RPMI7951 (cell line): ENCODE data around the gene ABCE1. TPM values are rescaled to one million over a fixed set of nuclear protein-coding genes. Genes with fewer than 3 reads are reported as not detected.

ENCODE experiments used
- DNase-seq: peaks from one replicate; pipeline ENCODE4 v3.0.0-alpha.2; 2012; ENCODE audit warnings: low read depth
- total RNA-seq: library from RNA; depleted of rRNA; stranded (reverse); fragments of >200 nt; shearing (Covaris generic); gene quantifications from 2 replicates; pipeline ENCODE4 v1.2.3, GENCODE V29; 2014; rRNA removed

Gene ABCE1
- total RNA-seq, result 163 and 196 TPM in 2 replicates

DNA sequence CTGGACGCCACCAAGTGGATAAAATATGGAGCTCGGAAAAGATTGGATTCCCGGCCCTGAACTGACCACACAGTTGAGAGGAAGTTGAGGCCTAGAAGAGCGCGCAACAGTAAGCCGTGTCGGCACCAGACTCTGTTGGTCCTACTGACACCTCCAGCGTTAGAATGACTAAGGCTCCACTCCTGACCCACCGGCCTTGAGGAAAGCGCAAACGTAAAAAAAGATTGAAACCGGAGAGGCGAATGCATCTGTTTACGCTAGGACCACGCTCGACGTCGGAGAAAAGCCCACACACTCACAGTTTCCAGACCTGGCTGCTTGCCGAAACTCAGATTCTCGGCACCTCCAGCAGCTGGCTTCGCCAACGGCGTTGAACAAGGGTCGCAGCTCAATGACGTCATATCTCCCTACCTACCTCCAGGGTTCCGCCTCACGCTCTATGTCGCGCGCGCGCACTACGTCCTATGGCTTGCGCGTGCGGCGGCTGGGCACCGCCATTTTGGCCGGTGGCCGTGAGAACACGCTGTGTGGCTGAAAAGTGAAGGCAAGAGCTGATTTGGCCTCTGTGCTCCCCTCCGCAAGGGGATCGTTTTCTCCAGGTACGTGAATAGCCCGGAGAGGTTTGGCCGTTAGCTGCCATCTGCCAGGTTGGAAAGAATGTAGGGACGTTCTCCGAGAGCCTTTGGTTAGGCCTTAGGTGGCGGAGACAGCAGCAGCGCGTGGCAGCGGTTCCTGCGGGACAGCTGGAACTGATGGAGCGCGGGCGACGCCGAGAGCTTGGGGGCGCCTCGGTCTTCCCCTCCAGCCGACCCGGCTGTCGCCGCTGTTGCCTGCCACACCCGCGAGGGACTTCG, at the start of gene ABCE1, which contains the start of gene ANAPC10:
Gene ABCE1 (plus strand): TSS at position 491 of the 854 bp plus-strand sequence. CDS start 6,102 bp downstream, outside the sequence.
Gene ANAPC10 (minus strand): TSS at position 376 of the 854 bp plus-strand sequence. CDS start 2,097 bp downstream, outside the sequence.
- peak; percentile 96 for DNase-seq

DNA sequence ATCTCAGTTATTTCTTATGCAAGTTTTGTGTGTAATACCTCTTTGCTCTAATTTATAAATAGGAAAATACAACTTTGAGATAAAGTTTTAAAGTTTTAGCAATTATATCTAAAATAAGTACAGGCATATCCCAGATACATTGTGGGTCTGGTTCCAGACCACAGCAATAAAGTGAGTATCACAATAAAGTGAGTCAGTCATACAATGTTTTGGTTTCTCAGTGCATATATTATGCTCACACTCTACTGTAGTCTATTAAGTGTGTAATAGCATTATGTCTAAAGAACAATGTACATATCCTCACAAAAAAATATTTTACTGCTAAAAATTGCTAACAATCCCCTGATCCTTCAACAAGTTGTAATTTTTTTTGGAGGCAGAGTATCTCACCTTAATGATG, 49.3 kb upstream of the ABCE1 start:
- DNase-seq, result no peak

DNA sequence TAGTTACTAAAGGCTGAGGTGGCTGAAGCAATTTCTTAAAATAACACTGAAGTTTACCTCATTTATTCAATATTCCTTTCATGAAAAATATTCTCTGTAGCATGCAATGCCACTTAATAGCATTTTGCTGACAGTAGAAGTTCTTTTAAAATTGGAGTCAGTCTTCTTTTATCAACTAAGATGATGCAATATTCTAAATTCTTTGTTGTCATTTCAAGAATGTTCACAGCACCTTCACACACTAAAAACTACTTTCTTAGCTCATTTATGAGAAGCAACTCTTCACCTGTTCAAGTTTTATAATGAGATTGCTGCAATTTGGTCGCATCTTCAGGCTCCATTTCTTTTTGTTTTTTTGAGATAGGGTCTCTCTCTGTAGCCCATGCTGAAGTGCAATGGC, 48.9 kb upstream of the ABCE1 start:
- no peak for DNase-seq

DNA sequence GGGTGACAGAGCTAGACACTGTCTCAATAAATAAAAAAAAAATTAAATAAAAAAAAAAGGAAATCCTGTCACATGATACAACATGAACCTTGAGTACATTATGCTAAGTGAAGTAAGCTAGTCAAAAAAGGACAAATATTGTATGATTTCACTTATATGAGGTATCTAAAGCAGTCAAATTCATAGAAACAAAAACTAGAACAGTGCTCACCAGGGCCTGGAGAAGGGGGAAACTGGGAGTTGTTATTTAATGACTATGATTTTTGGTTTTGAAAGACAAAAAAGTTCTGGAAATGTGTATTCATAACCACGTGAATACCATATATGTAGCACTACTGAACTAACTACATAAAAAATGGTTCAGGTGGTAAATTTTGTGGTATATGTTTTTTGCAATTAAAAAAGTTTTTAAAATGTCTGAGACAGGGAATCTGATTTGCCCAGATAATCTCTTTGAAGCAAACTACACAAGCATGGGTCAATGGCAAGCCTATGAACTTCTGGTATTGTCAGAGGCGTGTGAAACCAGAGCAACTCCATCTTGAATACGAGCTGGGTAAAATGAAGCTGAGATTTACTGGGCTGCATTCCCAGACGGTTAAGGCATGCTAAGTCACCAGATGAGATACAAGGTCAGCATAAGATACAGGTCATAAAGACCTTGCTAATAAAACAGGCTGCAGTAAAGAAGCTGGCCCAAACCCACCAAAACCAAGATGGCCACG, 42.4 kb upstream of the ABCE1 start:
- DNase-seq, result no peak

DNA sequence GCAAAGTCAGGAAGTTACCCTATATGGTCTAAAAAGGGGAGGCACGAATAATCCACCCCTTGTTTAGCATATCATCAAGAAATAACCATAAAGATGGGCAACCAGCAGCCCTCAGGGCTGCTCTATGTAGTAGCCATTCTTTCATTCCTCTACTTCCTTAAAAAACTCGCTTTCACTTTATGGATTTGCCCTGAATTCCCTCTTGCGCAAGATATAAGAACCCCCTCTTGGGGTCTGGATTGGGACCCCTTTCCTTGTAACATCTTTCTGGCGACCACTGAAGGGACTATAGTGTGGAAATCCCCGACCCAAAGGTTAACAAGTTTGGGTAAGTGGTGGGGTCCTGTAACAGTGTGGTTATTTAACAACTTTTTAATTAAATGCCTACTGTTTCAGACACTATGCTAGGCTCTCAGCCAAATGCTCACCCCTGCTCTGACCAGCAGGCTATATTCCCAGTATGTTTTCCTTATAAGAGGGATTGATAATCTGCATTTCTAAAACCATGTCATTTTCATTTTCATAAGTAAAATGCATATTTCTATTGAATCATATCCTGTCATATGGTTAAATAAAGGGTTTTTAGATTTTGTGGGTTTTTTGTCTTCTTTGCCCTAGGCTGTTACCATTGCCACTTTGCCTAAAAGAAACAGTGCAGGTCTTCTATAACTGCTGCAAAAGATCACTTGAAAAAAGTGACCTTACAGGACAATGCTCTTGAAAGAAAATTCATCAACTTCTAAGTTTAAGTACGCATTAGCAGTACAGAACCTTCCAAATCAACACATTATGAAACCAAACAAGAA, 41.6 kb upstream of the ABCE1 start:
- no peak for DNase-seq

DNA sequence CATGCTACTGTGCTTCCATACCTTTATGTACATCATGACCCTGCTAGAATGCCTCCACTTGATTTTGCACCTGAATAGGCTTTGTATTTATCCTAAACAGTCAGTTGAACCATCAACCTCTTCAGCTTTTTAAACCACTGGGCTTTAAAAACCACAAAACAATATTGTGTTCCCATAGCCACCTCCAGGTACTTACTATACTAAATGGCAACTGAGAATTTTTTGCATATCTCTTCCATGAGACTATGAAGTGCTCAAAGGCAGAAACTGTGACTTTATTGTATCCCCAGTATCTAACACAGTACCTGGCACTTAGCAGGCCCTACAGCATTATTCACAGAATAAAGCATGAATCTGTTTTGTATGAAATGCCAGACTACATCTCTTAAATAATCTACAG, 39.9 kb upstream of the ABCE1 start:
- no peak for DNase-seq

DNA sequence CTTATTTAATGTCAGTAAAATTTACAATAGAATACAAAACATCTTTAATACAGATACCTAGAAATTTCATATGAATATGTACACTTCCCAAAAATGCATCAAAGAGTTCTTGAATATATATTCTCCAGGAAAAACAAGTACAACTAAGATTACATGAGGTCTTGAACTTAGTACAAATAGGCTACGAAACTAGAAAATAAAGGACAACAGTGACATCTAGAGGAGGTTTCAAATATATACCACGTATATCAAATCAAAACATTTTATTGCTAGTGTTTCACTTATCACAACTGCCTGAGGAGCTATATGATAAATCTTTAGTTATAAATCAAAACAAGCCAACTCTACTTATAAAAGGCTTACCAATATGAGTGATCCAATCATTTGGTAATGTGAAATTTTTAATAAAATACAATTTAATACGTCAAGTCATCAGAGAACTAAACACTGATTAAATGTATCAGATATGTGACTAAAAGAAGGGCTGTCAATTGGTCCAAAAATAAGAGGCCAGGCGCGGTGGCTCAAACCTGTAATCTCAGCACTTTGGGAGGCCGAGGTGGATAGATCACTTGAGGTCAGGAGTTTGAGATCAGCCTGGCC, 36.7 kb upstream of the ABCE1 start:
- peak; percentile 46 for DNase-seq

DNA sequence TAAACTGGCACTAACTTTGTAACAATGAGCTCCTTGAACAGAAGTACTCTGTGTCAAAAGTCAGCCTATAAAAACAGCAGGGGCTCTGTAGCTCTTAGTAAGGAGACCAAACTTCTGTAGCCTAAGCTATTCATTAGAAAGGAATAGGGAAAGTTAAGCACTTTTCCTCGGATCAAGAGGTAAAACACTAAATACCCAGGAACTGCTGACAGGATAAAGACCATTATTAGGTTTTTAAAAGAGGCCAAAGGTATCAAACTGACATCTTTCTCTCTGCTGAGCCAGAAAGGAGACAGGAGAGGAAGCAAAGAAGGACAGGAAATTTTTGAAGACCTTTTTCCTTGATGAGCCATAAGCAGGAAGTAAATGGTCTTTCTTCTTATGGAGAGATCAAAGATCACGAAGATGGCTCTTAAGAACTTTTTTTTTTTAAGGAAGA, 32.0 kb upstream of the ABCE1 start:
- no peak for DNase-seq

DNA sequence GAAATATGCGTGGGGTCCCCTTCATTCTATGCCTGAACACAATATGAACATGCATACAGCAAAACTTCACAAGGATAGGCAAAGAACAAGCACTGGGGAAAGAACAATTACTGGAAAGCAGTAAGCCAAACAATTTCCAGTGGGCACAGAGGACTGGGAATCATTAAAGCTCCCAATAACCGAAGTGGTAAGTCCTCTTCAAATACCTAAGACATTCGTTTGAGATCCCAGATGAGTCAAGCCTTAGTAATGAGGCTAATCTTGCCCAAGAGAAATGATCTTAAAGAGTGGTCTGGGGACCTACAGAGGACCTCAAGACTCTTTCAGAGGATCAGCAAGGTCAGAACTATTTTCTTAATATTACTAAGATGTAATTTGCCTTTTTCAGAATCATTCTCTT, 28.8 kb upstream of the ABCE1 start:
- peak; percentile 14 for DNase-seq

DNA sequence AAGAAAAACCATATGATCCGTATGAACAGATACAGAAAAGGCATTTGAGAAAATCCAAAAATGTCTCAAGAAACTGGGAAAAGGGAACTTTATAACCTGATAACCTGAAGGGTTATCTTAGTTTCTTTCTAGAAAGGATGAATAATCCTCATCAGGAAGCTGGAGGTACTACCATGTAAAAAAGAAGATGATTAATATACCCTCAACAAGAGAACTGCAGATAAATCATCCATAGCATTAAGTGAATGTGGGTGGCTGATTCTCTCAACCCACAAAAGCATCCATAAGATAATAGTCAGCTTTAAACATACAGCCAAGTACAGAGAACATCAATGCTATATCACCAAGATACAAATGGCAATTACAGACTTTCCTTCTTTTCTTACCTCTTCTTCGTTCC, 26.6 kb upstream of the ABCE1 start:
- no peak for DNase-seq

DNA sequence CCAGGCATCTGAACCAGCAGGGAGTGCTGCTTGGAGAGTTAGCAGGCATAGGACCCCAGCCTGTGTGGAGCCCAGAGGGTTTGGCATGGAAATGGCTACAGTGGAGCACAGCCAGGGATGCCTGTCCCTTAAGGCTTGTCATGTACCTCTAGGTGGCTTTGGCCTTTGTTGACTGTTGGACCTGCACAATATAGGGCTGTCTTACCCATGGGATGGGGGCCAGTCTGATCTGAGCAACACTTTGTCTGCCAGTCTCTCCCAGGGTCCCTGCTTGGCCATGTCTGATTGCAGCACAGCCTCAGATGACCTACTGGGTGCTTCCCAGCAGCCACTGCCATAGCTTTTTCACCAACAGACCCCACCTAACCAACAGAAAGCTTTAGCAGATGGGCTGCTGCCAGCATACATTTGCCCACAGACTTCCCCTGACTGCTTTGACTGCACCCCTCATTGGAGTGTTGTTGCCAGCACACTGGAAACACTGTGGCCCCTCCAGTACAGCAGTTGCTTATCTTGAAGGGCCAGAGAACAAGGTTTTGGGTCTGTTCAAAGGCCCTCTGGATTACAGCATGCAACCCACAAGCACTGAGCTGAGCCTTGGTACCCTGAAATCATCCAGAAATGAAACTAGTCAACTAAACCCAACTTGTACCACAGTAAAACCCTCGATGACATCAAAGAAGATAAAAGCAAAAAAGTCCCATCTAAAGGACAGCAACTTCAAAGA, 22.2 kb upstream of the ABCE1 start:
- no peak for DNase-seq

DNA sequence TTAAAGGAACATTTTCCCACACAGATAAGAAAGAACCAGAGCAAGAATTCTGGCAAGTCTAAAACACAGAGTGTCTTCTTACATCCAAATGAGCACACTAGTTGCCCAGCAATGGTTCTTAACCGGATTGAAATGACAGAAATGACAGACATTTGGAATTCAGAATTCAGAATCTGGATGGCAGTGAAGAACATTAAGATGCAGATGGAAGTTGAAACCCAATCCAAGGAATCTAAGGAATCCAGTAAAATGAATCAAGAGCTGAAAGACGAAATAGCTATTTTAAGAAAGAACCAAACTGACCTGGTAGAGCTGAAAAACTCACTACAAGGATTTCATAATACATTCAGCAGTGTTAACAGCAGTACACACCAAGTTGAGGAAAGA, 21.6 kb upstream of the ABCE1 start:
- DNase-seq, result no peak

DNA sequence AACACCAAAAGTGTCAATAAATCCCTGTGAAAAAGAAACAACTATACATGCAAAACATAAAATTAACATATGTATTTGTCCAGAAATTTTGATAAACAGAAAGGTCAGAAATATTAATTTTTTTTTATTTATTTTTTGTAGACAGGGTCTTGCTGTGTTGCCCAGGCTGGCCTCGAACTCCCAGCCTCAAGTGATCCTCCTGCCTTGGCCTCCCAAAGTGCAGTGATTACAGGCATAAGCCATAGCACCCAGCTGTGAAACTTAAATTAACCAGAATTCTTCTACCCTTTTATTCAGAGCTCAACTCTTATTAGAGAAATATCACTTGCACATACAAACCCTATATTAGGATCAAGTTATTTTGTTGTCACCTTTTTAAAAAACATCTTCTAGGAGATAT, 16.4 kb upstream of the ABCE1 start:
- no peak for DNase-seq

DNA sequence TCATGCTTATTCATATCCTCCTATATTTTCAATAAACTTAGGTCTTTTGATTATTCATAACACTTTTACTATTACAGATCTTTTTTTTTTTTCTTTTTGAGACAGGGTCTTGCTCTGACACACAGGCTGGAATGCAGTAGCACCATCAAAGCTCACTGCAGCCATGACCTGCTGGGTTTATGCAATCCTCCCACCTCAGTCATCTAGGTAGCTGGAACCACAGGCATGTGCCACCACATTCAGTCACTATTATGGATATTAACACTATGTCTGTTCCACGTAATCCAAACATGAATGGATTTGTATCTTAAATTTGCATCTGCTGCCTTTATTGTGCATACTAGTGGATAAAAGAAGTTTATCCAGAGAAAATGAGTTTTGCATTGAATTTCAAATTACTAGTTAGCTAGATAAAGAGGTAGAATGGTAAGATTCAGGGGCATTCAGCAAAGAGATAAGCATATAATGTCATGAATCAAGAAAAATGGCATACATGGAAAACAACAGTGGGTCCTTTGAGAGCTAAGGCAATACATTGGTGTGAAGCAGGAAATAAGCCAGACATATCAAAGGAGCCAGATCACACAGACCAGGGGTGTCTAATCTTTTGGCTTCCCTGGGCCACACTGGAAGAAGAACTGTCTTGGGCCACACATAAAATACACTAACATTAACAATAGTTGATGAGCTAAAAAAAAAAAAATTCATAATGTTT, 14.1 kb upstream of the ABCE1 start:
- DNase-seq, result no peak

DNA sequence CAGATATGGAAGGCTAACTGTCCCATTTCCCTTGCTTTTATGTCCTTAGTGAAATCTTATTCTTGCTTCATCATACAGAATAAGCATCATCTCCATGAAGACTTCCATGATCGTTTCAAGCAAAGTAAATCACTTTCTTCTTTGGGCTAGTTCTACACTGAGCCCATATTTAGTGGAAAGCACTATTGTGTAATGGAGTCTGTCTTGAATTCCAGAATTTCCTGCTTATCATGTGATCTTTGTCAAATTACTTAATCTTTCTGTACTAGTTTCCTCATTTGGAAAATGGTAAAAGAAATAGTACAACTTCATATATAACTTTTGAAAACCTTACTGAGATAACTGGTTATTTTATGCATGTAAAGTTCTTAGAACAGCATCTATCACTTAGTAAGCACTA, 7.7 kb upstream of the ABCE1 start:
- DNase-seq, result no peak

DNA sequence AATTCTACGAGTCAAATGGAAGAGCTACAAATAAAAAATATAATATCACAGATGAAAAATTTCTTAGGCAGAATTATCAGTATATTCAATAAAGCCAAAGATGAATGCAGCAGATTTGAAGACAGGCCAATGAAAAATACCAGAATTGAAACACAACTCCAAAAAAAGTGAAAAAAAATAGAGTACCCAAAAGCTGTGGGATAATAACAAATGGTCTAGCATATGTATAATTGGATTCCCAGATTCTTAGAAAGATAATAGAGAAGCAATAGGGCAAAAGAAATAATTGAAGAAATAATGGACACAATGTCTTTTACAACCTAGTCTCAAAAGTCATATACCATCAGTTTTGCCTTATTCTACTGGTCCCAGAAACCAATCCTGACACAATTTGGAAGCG, 4.5 kb upstream of the ABCE1 start:
- no peak for DNase-seq

DNA sequence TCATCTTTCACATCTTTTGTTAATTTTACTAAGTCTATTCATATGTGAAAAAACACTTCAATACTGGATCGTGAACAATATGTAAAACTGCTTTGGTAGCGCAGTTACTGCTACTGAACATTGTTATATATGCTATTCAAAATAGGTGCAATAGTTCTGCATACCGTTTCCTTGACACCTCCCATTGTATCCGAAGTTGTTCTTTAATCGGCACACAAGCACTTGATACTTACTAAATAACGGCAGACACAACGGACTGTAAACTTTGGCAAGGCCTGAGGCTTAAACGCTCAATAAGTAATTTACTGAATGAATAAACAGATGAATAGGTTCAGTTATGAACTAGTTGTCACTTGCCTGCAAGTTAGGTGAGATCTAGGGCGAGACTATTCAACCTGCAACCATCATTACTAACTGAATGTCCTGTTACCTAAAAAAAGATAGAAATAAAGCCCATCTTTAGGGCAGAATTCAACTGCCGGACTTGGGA, 735 bp upstream of the ABCE1 start:
- DNase-seq, result no peak

DNA sequence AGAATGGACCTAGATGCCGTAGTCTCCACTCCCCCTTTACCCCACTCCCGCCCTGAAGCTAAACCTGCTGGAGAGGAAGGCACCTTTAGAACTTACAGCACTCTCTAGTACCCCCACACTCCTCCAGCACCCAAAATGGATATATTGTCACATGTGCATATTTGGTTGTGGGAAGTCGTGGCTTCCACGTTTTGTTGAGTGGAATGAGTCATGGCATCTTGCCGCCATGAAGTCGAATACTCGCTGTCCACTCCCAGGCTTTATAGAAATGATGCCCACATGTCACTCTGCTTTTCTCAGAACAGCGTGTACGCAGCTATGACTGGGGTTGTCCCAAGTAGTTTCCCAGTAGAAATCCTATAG, 545 bp downstream of the ABCE1 start:
- DNase-seq, result peak; percentile 64

DNA sequence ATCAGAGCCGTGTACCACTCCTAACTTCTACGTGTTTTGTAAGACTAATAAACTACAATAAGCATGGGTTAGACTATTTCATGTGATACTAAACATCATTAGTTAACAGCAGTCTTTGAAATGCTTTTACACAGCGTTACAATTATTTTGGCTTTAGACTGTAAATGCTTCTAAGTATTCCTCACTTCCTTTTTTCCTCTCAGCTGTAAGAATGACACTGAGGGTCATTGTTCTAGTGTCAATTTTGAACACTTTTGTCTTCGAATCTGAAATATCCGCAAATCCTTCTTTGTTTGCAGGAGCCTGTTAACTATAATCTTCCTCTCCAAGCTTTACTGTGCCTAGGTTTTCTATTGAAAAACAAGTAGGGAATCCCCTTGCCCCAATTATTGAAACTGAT, 1.5 kb downstream of the ABCE1 start:
- DNase-seq, result peak; percentile 1

DNA sequence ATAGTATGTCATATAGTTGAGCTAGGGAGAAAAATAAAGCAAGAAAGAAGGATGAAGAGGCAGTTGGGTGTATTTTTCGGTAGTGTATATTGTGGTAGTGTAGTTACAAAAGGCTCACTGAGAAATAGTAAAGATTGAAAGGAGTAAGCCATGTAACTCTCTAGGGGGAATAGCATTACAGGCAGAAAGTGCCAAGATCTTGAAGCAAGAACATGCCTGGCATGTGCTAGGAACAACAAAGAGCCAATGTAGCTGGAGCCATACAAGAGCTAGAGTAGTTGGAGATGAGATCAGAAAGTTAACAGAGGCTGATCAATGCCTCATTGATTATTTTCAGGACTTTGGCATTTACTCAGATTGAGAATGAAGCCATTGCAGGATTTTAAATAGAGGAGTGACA, 3.0 kb downstream of the ABCE1 start:
- no peak for DNase-seq
